Measurements from ENCODE around the gene SLC8A3. TPM values are rescaled to one million over a fixed set of nuclear protein-coding genes. Genes with fewer than 3 reads are reported as not detected.

Gene SLC8A3
- total RNA-seq, 1 experiment from 2014 or later = 0.13 TPM

GRCh38 chr14:70156592-70156991 lies 32.2 kb downstream of the SLC8A3 start:
- no peak overlapping the region for H3T11ph ChIP-seq (ENCODE audit: low read length)
- H4K20me1 ChIP-seq (ENCODE audit: control insufficient read depth, insufficient read depth, insufficient read length) = no peaks in the 10 kb centered on the region
- no peak overlapping the region for H3K56ac ChIP-seq (ENCODE audit: insufficient read length, low read depth, low read length)
- no peak overlapping the region for H3K4me2 ChIP-seq (ENCODE audit: insufficient read depth, insufficient read length, low read length)
- H3K27me3 ChIP-seq (ENCODE audit: insufficient read depth, low read length) = no peaks in the 10 kb centered on the region
- H3K9ac ChIP-seq (ENCODE audit: extremely low read depth, insufficient read length, low read length) = no peak overlapping the region
- no CpG with 5 or more reads among the region's 3 CpGs for WGBS (ENCODE audit: extremely low coverage, insufficient read length, low lambda C conversion rate)
- H3K4ac ChIP-seq (ENCODE audit: low read depth, low read length) = no peak overlapping the region
- Mint-ChIP-seq H3K4me3 (no peak overlapping the region), H3K36me3 (ENCODE audit: insufficient read depth in 1 of 3, low read depth in 3 of 3) (no peaks in the 10 kb centered on the region), H3K27ac (no peak overlapping the region), H3K27me3 (ENCODE audit: low read depth) (peaks cover 7% of the 10 kb centered on the region), H3K9me3 (no peaks in the 10 kb centered on the region), H3K4me1 (peaks cover 4 to 10% of the 10 kb centered on the region in 2 experiments)
- no peak overlapping the region for H2BK20ac ChIP-seq (ENCODE audit: low read depth, low read length, poor library complexity, severe bottlenecking)
- H2AK5ac ChIP-seq (ENCODE audit: insufficient read length, low read length) = no peak overlapping the region
- H4K8ac ChIP-seq (replicated peaks; ENCODE audit: insufficient read length, low read depth, low read length) = no peak overlapping the region
- no peak overlapping the region for H4K91ac ChIP-seq (ENCODE audit: insufficient read length, low read depth, low read length)
- H3K23ac ChIP-seq (ENCODE audit: insufficient read length, low read depth, low read length) = no peak overlapping the region
- no peaks in the 10 kb centered on the region for H3K79me1 ChIP-seq (ENCODE audit: insufficient read depth, low read depth, low read length, poor library complexity, severe bottlenecking)
- no peaks in the 10 kb centered on the region for H3K79me2 ChIP-seq (ENCODE audit: insufficient read depth, low read length)
- no peak overlapping the region for H3K14ac ChIP-seq (ENCODE audit: insufficient read depth, low read length)
- no peaks in the 10 kb centered on the region for H3K23me2 ChIP-seq (ENCODE audit: insufficient read length, low read depth, low read length, poor library complexity, severe bottlenecking)
- no peak for DNase-seq
- H2BK15ac ChIP-seq (ENCODE audit: low read depth, low read length) = no peak overlapping the region
- no peak overlapping the region for H4K5ac ChIP-seq (ENCODE audit: insufficient read length, low read depth, low read length)
- no peak overlapping the region for H3K27ac ChIP-seq (ENCODE audit: insufficient read length, low read depth, low read length)
- no peak overlapping the region for H2AFZ ChIP-seq (ENCODE audit: low read length)
- H3K9me3 ChIP-seq (ENCODE audit: control insufficient read depth, low read depth, low read length) = no peaks in the 10 kb centered on the region
- H2BK120ac ChIP-seq (ENCODE audit: low read depth, low read length, poor library complexity, severe bottlenecking) = no peak overlapping the region
- no peak overlapping the region for H3K18ac ChIP-seq (ENCODE audit: insufficient read length, low read depth, low read length)
- H3K4me1 ChIP-seq (ENCODE audit: insufficient read depth, low read length) = no peaks in the 10 kb centered on the region
- H2BK12ac ChIP-seq (ENCODE audit: insufficient read length, low read depth, low read length) = no peak overlapping the region
- H2BK5ac ChIP-seq (ENCODE audit: insufficient read length, low read length) = no peak overlapping the region
- no peak for TF ChIP-seq CTCF (conservative IDR thresholded peaks at IDR 0.05)

All from H9 (cell line).